Activated CD4-positive, alpha-beta T cell treated with anti-CD3 and anti-CD28 coated beads, Interleukin-2, amount 50 U/mL, for 4 hours (primary cell): ENCODE measurements around the gene MC2R.
"Not testable (repeated sequence)": the region's sequence is repeated elsewhere in the genome, so short reads cannot be mapped to it uniquely, and the experiment has no call there.

Experiments
- DNase-seq, 2 experiments: peaks; one replicate each; pipeline ENCODE4 v3.0.0-alpha.2; 2020

The MC2R gene

GRCh38 chr18:13892098-13892497 lies 23.2 kb downstream of the MC2R start:
- DNase-seq, result no peak

- DNase-seq, result no peak
Measured at GRCh38 chr18:13890761-13891361, 24.5 kb downstream of the MC2R start.

DNA sequence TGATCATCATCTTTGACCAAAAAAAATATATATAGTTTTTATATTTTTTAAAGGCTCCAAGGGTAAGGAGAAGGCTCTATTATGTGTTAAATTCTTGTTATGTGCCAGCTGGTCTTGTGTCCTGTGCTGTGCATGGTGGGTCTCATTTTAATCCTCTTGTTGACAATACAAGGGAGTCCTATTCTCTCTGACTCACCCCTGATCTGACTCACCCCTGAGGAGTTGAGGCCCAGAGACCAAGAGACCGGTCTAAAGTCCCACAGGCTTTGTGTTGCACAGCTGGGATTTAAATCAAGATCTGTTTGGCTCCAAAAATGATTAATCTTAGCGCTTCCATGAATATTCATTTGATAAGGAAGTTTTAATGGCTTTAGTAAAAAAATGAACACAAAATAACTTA lies 25.7 kb downstream of the MC2R start:
- no peak for DNase-seq

- no peak for DNase-seq
Measured at GRCh38 chr18:13888191-13888716, 27.1 kb downstream of the MC2R start.

DNA sequence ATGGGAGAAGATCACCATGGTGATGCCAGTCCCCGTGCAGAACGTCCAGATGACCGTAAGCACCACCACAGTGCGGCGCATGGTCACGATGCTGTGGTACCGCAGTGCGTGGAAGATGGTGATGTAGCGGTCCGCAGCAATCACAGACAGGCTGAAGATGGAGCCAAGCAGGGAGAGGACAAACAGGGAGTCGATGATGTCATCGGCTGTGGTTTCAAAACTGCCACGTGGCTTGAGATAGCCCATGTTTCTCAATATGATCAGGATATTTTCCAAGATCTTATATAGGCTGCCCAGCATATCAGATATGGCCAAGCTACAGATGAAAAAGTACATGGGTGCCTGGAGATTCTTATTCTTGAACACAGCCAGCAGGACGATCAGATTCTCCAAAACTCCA lies 30.3 kb downstream of the MC2R start:
- DNase-seq, result no peak

GRCh38 chr18:13879937-13880336 lies 35.4 kb downstream of the MC2R start:
- no peak for DNase-seq

DNA sequence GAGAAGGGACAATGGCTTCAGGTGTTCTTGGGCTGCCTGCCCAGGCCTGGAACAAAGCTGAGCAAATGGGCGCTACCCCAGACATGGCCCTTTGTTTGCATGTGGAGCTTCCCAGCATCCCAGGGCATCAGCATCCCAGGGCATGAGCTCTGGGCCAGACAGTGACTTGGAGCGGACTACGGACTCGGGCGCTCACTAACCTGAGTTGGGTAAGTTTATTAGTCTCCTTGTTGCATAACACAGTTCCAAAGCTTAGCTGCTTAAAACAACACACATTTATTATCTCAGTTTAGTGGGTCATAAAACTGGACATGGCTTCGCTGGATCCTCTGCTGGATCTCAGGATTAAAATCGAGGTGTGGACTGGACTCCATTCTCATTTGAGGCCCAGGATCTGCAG lies 35.8 kb downstream of the MC2R start:
- DNase-seq, result no peak

DNA sequence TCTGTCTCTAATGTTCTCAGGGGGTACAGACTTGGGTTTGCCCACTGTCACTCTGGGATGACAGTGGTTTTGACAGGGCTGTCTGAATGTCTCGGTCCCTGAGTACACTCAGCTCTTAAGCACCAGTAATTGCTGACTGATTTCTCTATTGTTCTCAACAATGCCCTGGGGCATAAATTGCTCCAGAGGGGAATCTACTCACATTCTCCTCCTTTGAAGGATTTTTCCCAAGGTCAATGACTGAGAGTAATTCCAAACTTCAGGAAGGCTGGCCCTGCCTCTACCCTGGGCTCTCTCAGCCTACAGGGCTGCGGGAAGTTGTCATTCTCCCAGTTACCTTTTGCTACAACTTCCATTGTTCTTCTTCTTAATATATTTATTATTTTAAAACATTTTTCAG lies 36.5 kb downstream of the MC2R start:
- DNase-seq, result no peak

- DNase-seq, result no peak
Measured at GRCh38 chr18:13877157-13877556, 38.2 kb downstream of the MC2R start.

GRCh38 chr18:13874558-13874957 lies 40.8 kb downstream of the MC2R start:
- no peak for DNase-seq

- no peak for DNase-seq
Measured at GRCh38 chr18:13872932-13873331, 42.4 kb downstream of the MC2R start.

DNA sequence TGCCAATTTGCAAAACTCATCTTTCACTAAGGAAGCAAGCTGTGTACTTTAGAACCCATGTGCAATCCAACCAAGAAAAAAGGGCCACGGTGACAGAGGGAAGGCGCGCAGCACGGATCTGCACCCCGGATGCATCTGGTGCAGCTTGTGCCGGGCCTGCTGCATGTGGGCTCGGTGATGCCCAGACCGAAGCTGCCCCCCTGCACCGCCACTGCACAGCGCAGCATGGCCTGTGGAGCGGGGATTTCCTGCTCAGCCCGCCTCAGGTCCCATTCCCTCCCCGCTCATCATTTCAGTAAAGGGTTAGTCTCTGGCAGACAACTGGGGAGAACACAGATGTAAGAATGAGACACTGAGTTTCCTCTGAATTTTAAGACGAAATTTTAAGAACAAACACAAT lies 43.0 kb downstream of the MC2R start:
- DNase-seq, result no peak

DNA sequence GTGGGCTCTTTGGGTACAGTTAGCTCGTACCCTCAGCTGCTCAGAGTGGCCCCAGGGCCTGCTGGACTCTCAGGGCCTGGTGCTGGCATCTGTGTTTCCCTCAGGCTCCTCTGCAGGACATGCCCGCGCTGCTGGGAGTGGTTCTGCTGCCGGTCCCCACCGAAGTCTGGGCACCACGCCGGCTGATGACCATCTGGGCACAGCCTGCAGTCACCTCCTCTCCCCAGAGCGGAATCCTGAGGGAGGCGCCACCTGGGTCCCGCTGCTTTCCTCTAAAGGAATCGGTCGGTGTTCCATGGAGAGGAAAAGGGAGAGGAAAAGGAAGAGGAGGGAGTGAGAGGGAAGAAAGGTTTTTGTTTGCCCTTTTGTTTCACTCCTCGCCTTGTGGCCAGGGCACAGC lies 43.6 kb downstream of the MC2R start:
- no peak for DNase-seq

DNA sequence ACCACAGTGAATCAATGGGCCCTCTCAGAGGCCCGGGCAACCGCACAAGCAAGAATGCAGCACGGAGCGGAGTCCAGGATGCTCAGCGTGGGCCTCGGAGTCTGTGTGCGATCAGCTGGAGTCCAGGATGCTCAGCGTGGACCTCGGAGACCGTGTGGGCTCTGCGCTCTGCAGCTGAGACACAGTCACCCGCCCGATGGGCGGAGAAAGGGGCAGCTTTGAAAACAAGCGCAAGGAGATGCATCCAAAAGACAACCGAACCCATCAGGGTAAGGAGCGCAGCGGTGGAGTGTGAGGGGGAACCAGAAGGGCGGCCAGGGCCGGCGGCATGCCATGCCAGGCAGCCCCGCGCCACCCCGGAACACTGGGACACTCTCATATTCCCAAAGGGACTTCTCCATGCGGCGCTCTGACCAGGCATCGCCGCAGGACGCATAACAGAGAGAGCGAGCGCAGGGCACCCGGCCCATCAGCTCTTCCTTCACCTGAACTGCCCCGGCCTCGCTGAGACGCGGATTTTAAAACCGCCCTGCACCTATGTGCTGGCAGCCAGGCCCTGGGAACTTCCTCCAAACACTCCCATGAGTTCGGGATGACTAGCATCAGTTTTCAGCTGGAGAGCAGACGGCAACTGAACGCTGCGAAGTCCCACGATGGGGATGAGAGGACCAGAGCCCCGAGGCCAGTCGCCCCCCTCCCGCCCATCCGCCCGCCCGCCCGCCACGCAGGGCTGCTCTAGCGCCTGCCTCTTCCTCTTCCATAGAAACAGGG lies 46.6 kb downstream of the MC2R start:
- DNase-seq, result no peak

GRCh38 chr18:13862898-13863297 lies 52.4 kb downstream of the MC2R start:
- DNase-seq, result not testable (repeated sequence)

- no peak for DNase-seq
Measured at GRCh38 chr18:13849791-13850190, 65.5 kb downstream of the MC2R start.

- DNase-seq, result no peak
Measured at GRCh38 chr18:13836559-13836958, 78.8 kb downstream of the MC2R start.

- no peak for DNase-seq
Measured at GRCh38 chr18:13835202-13835601, 80.1 kb downstream of the MC2R start.

- no peak for DNase-seq
Measured at GRCh38 chr18:13834496-13835015, 80.8 kb downstream of the MC2R start.
